GM23338 (cell line): Measurements from ENCODE around the gene RPL27. TPM values are rescaled to one million over a fixed set of nuclear protein-coding genes. Genes with fewer than 3 reads are reported as not detected.

Experiments used
- ATAC-seq: fragments of 200-7000 bp; cut with Tn5 transposase; 3 replicates; pipeline ENCODE4 v1.9.1; 2020
- DNase-seq: peaks from one replicate; pipeline ENCODE4 v3.0.0-alpha.2; 2015; ENCODE audit warnings: low spot score
- H2AFZ ChIP-seq: fragments of 200-600 bp; sonication (generic); 2 replicates; pipeline ENCODE4 v1.8.0; 2016; ENCODE audit warnings: antibody characterized with exemption, mild to moderate bottlenecking, moderate library complexity
- H3F3A ChIP-seq: fragments of 200-600 bp; sonication (generic); replicated peaks from 2 replicates; pipeline ENCODE4 v1.8.0; 2017; ENCODE audit warnings: antibody characterized with exemption, mixed run types, low read depth
- H3K27ac ChIP-seq: fragments of 200-600 bp; sonication (generic); 2 replicates; pipeline ENCODE4 v1.6.1; 2016; ENCODE audit warnings: low read depth
- H3K27me3 ChIP-seq: fragments of 200-600 bp; sonication (generic); 2 replicates; pipeline ENCODE4 v1.8.0; 2016; ENCODE audit warnings: mild to moderate bottlenecking, mixed run types, moderate library complexity; ENCODE audit not compliant: insufficient read depth
- H3K36me3 ChIP-seq: fragments of 200-600 bp; sonication (generic); 2 replicates; pipeline ENCODE4 v1.8.0; 2016; ENCODE audit warnings: mild to moderate bottlenecking; ENCODE audit not compliant: insufficient read depth
- H3K4me1 ChIP-seq: fragments of 200-600 bp; sonication (generic); 2 replicates; pipeline ENCODE4 v1.8.0; 2016; ENCODE audit warnings: mild to moderate bottlenecking, moderate library complexity; ENCODE audit not compliant: insufficient read depth
- H3K4me2 ChIP-seq: fragments of 200-600 bp; sonication (generic); 2 replicates; pipeline ENCODE4 v1.7.1; 2017; ENCODE audit warnings: mixed run types
- H3K4me3 ChIP-seq: fragments of 200-600 bp; sonication (generic); 2 replicates; pipeline ENCODE4 v1.6.1; 2016; ENCODE audit warnings: mixed run types
- H3K79me2 ChIP-seq: fragments of 200-600 bp; sonication (generic); replicated peaks from 2 replicates; pipeline ENCODE4 v1.8.0; 2017; ENCODE audit warnings: mild to moderate bottlenecking; ENCODE audit not compliant: insufficient read depth
- H3K9me2 ChIP-seq: fragments of 200-600 bp; sonication (generic); 2 replicates; pipeline ENCODE4 v1.8.0; 2017; ENCODE audit not compliant: insufficient read depth
- H4K20me1 ChIP-seq: fragments of 200-600 bp; sonication (generic); replicated peaks from 2 replicates; pipeline ENCODE4 v1.8.0; 2017; ENCODE audit warnings: mild to moderate bottlenecking; ENCODE audit not compliant: insufficient read depth
- H3K27ac Mint-ChIP-seq: 2 replicates; pipeline ENCODE4 v1.8.0; 2020; ENCODE audit warnings: inconsistent platforms, mild to moderate bottlenecking, moderate library complexity, mixed read lengths
- H3K27me3 Mint-ChIP-seq: 3 replicates; pipeline ENCODE4 v1.8.0; 2022; ENCODE audit warnings: low read depth, mild to moderate bottlenecking, moderate library complexity, mixed read lengths, inconsistent platforms; ENCODE audit not compliant: insufficient read depth, poor library complexity
- H3K36me3 Mint-ChIP-seq: 3 replicates; pipeline ENCODE4 v1.8.0; 2021; ENCODE audit warnings: low read depth, mild to moderate bottlenecking, inconsistent platforms, moderate library complexity, mixed read lengths
- H3K4me1 Mint-ChIP-seq: 3 replicates; pipeline ENCODE4 v1.8.0; 2020; ENCODE audit warnings: mild to moderate bottlenecking, inconsistent platforms, mixed read lengths
- H3K4me3 Mint-ChIP-seq: 3 replicates; pipeline ENCODE4 v1.8.0; 2021; ENCODE audit warnings: moderate library complexity, mild to moderate bottlenecking, inconsistent platforms, mixed read lengths
- H3K9me3 Mint-ChIP-seq: 3 replicates; pipeline ENCODE4 v1.8.0; 2020; ENCODE audit warnings: moderate library complexity, mild to moderate bottlenecking, inconsistent platforms, mixed read lengths
- JUNB ChIP-seq: IDR thresholded peaks from one replicate; pipeline ENCODE4 v1.6.1; 2016; ENCODE audit warnings: antibody characterized with exemption; ENCODE audit not compliant: unreplicated experiment
- NANOG ChIP-seq: IDR thresholded peaks from 2 replicates; pipeline ENCODE4 v1.6.1; 2016; ENCODE audit warnings: antibody characterized with exemption, borderline replicate concordance
- POLR2AphosphoS5 ChIP-seq: IDR thresholded peaks from 2 replicates; pipeline ENCODE4 v1.6.1; 2016; ENCODE audit warnings: antibody characterized with exemption, low read depth
- ZNF331 ChIP-seq: fragments of 250-450 bp; sonication (Bioruptor Pico); IDR thresholded peaks from 2 replicates; pipeline ENCODE4 v1.5.0; 2020; ENCODE audit warnings: low read depth, mild to moderate bottlenecking, moderate library complexity
- polyA plus RNA-seq: library from polyadenylated mRNA; unstranded; fragments of >200 nt; fragmentation: Nextera tagmentation; extraction: Ambion mirVana; gene quantifications from 2 replicates; pipeline ENCODE4 v1.2.1, GENCODE V29; 2016
- total RNA-seq: library from RNA; depleted of rRNA; stranded (reverse); fragments of >200 nt; shearing (Covaris generic); gene quantifications from 2 replicates; pipeline ENCODE4 v1.2.3, GENCODE V29; 2014
- TF ChIP-seq, protein P1 (sequence below): fragments of 250-450 bp; sonication (Bioruptor Pico); IDR thresholded peaks from 2 replicates; pipeline ENCODE4 v1.5.0; 2020; ENCODE audit warnings: mild to moderate bottlenecking, moderate library complexity
- TF ChIP-seq, protein P2 (sequence below), 2 experiments: fragments of 200-600 bp in 1 of 2; sonication (generic) in 1 of 2; conservative IDR thresholded peaks; 2 replicates each; pipeline versions ENCODE4 v1.5.1 to v1.6.1; 2016 to 2017; ENCODE audit warnings: antibody characterized with exemption in 2 of 2, low read depth in 2 of 2, mild to moderate bottlenecking in 2 of 2, moderate library complexity in 1 of 2
- TF ChIP-seq, protein P3 (sequence below): IDR thresholded peaks from one replicate; pipeline ENCODE4 v1.6.1; 2018; ENCODE audit warnings: antibody characterized with exemption; ENCODE audit not compliant: unreplicated experiment

Gene RPL27
- total and polyA plus RNA-seq, 2 experiments from 2014 or later, result 1,784 to 2,722 TPM

DNA sequence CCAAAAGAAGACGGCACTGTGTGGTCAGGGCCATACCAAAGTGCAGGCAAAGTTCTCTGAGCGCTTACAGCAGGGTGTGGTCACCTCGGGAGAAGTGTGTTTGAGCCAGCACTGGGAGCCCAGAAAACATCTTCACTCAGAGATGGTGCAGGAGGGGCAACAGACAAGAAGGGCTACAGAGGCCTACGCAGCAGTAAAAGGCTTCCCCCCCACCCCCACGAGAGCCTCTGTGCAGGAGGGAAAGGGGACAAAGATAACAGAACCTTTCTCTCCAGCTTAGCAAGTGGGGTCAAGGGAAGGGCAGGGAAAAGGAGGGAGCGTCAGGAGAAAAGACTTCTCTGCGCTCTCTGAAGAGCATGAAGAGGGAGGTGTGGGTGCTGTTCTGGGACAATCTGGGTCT lies 21.2 kb downstream of the RPL27 start (continued):
- TF ChIP-seq, protein P1, sequence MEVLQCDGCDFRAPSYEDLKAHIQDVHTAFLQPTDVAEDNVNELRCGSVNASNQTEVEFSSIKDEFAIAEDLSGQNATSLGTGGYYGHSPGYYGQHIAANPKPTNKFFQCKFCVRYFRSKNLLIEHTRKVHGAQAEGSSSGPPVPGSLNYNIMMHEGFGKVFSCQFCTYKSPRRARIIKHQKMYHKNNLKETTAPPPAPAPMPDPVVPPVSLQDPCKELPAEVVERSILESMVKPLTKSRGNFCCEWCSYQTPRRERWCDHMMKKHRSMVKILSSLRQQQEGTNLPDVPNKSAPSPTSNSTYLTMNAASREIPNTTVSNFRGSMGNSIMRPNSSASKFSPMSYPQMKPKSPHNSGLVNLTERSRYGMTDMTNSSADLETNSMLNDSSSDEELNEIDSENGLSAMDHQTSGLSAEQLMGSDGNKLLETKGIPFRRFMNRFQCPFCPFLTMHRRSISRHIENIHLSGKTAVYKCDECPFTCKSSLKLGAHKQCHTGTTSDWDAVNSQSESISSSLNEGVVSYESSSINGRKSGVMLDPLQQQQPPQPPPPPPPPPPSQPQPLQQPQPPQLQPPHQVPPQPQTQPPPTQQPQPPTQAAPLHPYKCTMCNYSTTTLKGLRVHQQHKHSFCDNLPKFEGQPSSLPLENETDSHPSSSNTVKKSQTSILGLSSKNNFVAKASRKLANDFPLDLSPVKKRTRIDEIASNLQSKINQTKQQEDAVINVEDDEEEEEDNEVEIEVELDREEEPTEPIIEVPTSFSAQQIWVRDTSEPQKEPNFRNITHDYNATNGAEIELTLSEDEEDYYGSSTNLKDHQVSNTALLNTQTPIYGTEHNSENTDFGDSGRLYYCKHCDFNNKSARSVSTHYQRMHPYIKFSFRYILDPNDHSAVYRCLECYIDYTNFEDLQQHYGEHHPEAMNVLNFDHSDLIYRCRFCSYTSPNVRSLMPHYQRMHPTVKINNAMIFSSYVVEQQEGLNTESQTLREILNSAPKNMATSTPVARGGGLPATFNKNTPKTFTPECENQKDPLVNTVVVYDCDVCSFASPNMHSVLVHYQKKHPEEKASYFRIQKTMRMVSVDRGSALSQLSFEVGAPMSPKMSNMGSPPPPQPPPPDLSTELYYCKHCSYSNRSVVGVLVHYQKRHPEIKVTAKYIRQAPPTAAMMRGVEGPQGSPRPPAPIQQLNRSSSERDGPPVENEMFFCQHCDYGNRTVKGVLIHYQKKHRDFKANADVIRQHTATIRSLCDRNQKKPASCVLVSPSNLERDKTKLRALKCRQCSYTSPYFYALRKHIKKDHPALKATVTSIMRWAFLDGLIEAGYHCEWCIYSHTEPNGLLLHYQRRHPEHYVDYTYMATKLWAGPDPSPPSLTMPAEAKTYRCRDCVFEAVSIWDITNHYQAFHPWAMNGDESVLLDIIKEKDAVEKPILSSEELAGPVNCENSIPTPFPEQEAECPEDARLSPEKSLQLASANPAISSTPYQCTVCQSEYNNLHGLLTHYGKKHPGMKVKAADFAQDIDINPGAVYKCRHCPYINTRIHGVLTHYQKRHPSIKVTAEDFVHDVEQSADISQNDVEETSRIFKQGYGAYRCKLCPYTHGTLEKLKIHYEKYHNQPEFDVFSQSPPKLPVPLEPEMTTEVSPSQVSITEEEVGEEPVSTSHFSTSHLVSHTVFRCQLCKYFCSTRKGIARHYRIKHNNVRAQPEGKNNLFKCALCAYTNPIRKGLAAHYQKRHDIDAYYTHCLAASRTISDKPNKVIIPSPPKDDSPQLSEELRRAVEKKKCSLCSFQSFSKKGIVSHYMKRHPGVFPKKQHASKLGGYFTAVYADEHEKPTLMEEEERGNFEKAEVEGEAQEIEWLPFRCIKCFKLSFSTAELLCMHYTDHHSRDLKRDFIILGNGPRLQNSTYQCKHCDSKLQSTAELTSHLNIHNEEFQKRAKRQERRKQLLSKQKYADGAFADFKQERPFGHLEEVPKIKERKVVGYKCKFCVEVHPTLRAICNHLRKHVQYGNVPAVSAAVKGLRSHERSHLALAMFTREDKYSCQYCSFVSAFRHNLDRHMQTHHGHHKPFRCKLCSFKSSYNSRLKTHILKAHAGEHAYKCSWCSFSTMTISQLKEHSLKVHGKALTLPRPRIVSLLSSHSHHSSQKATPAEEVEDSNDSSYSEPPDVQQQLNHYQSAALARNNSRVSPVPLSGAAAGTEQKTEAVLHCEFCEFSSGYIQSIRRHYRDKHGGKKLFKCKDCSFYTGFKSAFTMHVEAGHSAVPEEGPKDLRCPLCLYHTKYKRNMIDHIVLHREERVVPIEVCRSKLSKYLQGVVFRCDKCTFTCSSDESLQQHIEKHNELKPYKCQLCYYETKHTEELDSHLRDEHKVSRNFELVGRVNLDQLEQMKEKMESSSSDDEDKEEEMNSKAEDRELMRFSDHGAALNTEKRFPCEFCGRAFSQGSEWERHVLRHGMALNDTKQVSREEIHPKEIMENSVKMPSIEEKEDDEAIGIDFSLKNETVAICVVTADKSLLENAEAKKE (CRISPR knock-in tag), result no peak
- no peak for TF ChIP-seq ZNF331
- TF ChIP-seq, protein P2, sequence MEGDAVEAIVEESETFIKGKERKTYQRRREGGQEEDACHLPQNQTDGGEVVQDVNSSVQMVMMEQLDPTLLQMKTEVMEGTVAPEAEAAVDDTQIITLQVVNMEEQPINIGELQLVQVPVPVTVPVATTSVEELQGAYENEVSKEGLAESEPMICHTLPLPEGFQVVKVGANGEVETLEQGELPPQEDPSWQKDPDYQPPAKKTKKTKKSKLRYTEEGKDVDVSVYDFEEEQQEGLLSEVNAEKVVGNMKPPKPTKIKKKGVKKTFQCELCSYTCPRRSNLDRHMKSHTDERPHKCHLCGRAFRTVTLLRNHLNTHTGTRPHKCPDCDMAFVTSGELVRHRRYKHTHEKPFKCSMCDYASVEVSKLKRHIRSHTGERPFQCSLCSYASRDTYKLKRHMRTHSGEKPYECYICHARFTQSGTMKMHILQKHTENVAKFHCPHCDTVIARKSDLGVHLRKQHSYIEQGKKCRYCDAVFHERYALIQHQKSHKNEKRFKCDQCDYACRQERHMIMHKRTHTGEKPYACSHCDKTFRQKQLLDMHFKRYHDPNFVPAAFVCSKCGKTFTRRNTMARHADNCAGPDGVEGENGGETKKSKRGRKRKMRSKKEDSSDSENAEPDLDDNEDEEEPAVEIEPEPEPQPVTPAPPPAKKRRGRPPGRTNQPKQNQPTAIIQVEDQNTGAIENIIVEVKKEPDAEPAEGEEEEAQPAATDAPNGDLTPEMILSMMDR (conservative IDR thresholded peaks at IDR 0.05; ENCODE audit: low read depth in 2 of 2), result no peak
- TF ChIP-seq POLR2AphosphoS5, result no peak
- no peak for TF ChIP-seq NANOG

DNA sequence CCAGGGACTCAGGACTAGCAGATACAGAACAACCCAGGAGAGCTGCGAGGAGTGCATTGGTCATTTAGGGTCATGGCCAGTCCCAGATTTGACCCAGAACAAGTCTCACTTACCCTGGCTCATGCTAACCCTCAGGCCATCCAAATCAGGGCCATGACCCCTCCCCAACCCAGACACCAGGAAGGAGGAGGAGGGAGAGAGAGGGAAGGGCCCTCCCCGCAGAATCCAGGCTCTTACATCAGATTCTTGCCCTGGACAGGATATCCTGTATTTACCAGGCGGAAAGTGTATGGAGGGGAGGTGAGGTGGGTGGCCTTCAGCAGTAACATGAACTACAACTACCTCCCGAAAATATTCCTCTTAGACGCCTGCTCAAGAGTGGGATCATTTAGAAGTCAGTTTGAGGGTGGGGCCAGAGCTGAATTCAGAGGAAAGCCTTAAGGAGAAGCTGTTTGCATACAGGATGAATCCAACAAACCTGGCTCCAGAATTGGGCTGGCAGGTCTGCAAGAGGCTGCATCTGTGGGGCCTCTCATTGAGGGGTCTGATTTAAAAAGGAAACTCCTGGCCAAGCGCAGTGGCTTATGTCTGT lies 21.9 kb downstream of the RPL27 start:
- Mint-ChIP-seq H3K27ac (peak overlapping the region; percentile 91), H3K36me3 (peaks cover 45% of the 10 kb centered on the region), H3K9me3 (no peaks in the 10 kb centered on the region), H3K27me3 (peaks cover 15% of the 10 kb centered on the region), H3K4me3 (peak overlapping the region; percentile 95), H3K4me1 (peaks cover 36% of the 10 kb centered on the region)
- ATAC-seq, result no peak
- Histone ChIP-seq H3F3A (peaks cover 15% of the 10 kb centered on the region; the same call in 1 of the 2 replicates), H3K4me3 (peak overlapping the region; percentile 98), H3K27me3 (no peaks in the 10 kb centered on the region), H3K79me2 (peaks cover 34% of the 10 kb centered on the region), H4K20me1 (peaks cover 10% of the 10 kb centered on the region), H3K9me2 (no peaks in the 10 kb centered on the region), H2AFZ (no peak overlapping the region), H3K36me3 (peaks cover 9% of the 10 kb centered on the region; the same call in 1 of the 2 replicates), H3K4me2 (peak overlapping the region; percentile 97), H3K27ac (peak overlapping the region; percentile 85; the same call in 1 of the 2 replicates), H3K4me1 (peaks cover 22% of the 10 kb centered on the region)
- DNase-seq, result no peak
- TF ChIP-seq, protein P3, sequence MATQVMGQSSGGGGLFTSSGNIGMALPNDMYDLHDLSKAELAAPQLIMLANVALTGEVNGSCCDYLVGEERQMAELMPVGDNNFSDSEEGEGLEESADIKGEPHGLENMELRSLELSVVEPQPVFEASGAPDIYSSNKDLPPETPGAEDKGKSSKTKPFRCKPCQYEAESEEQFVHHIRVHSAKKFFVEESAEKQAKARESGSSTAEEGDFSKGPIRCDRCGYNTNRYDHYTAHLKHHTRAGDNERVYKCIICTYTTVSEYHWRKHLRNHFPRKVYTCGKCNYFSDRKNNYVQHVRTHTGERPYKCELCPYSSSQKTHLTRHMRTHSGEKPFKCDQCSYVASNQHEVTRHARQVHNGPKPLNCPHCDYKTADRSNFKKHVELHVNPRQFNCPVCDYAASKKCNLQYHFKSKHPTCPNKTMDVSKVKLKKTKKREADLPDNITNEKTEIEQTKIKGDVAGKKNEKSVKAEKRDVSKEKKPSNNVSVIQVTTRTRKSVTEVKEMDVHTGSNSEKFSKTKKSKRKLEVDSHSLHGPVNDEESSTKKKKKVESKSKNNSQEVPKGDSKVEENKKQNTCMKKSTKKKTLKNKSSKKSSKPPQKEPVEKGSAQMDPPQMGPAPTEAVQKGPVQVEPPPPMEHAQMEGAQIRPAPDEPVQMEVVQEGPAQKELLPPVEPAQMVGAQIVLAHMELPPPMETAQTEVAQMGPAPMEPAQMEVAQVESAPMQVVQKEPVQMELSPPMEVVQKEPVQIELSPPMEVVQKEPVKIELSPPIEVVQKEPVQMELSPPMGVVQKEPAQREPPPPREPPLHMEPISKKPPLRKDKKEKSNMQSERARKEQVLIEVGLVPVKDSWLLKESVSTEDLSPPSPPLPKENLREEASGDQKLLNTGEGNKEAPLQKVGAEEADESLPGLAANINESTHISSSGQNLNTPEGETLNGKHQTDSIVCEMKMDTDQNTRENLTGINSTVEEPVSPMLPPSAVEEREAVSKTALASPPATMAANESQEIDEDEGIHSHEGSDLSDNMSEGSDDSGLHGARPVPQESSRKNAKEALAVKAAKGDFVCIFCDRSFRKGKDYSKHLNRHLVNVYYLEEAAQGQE, result no peak
- TF ChIP-seq ZNF331 (no peak), POLR2AphosphoS5 (no peak), NANOG (no peak), JUNB (no peak)
